ENCODE data around the gene ADCY3. TPM values are rescaled to one million over a fixed set of nuclear protein-coding genes. Genes with fewer than 3 reads are reported as not detected.
A peak's percentile ranks its signal among the peaks of the same experiment; 100 is the strongest.

Gene ADCY3
- total RNA-seq, 1 experiment from 2014 or later = 39.5 TPM

- Histone ChIP-seq H3K9me3 (ENCODE audit: control insufficient read depth, low read depth, low read length) (no peaks in the 10 kb centered on the region), H3K4ac (ENCODE audit: low read depth, low read length) (no peak overlapping the region), H2AFZ (ENCODE audit: low read length) (no peak overlapping the region), H3K23ac (ENCODE audit: insufficient read length, low read depth, low read length) (no peak overlapping the region), H3K27ac (ENCODE audit: insufficient read length, low read depth, low read length) (no peak overlapping the region), H4K91ac (ENCODE audit: insufficient read length, low read depth, low read length) (no peak overlapping the region), H3K4me2 (ENCODE audit: insufficient read depth, insufficient read length, low read length) (no peak overlapping the region), H2BK120ac (ENCODE audit: low read depth, low read length, poor library complexity, severe bottlenecking) (no peak overlapping the region), H3K56ac (ENCODE audit: insufficient read length, low read depth, low read length) (no peak overlapping the region), H2AK5ac (ENCODE audit: insufficient read length, low read length) (no peak overlapping the region), H4K20me1 (ENCODE audit: control insufficient read depth, insufficient read depth, insufficient read length) (no peaks in the 10 kb centered on the region), H2BK5ac (ENCODE audit: insufficient read length, low read length) (no peak overlapping the region), H2BK20ac (ENCODE audit: low read depth, low read length, poor library complexity, severe bottlenecking) (no peak overlapping the region), H3K4me1 (ENCODE audit: insufficient read depth, low read length) (no peaks in the 10 kb centered on the region; the same call in 1 of the 2 replicates), H3K79me1 (ENCODE audit: insufficient read depth, low read depth, low read length, poor library complexity, severe bottlenecking) (no peaks in the 10 kb centered on the region), H3K18ac (ENCODE audit: insufficient read length, low read depth, low read length) (no peak overlapping the region), H3K14ac (ENCODE audit: insufficient read depth, low read length) (no peak overlapping the region), H3K9ac (ENCODE audit: extremely low read depth, insufficient read length, low read length) (no peak overlapping the region), H2BK15ac (ENCODE audit: low read depth, low read length) (no peak overlapping the region), H3T11ph (ENCODE audit: low read length) (no peak overlapping the region), H3K23me2 (ENCODE audit: insufficient read length, low read depth, low read length, poor library complexity, severe bottlenecking) (no peaks in the 10 kb centered on the region), H3K27me3 (ENCODE audit: insufficient read depth, low read length) (no peaks in the 10 kb centered on the region), H2BK12ac (ENCODE audit: insufficient read length, low read depth, low read length) (no peak overlapping the region), H4K5ac (ENCODE audit: insufficient read length, low read depth, low read length) (no peak overlapping the region), H3K79me2 (ENCODE audit: insufficient read depth, low read length) (no peaks in the 10 kb centered on the region), H4K8ac (replicated peaks; ENCODE audit: insufficient read length, low read depth, low read length) (no peak overlapping the region)
- H3K4me3 Mint-ChIP-seq = no peak overlapping the region
- peaks cover 0 to 3% (median 2%) of the 10 kb centered on the region in 3 experiments; a peak in 1 of 7 replicates for H3K36me3 Mint-ChIP-seq (ENCODE audit: insufficient read depth in 1 of 3, low read depth in 3 of 3)
- 0 out of 7 replicates have a peak overlapping the region, but pooled peaks of 1 of the 3 experiments have one; percentile 13 for H3K27ac Mint-ChIP-seq
- no peaks in the 10 kb centered on the region for H3K27me3 Mint-ChIP-seq (ENCODE audit: low read depth)
- WGBS (ENCODE audit: extremely low coverage, insufficient read length, low lambda C conversion rate) = no CpG with 5 or more reads among the region's 20 CpGs
- TF ChIP-seq CTCF (conservative IDR thresholded peaks at IDR 0.05) = no peak
- H3K4me1 Mint-ChIP-seq = peaks cover 11 to 16% of the 10 kb centered on the region in 2 experiments
- no peaks in the 10 kb centered on the region; a peak in 1 of 5 replicates for H3K9me3 Mint-ChIP-seq
- DNase-seq = no peak
These were observed 32.6 kb downstream of the ADCY3 start for GRCh38 chr2:24887307-24887874.

All from H9 (cell line).